HG03575 (cell line): ENCODE data around the gene HCN2.

Source experiments
- ATAC-seq: cut with Tn5 transposase; IDR thresholded peaks from one replicate; pipeline ENCODE4 v1.9.1; 2021; ENCODE audit not compliant: unreplicated experiment, insufficient number of reproducible peaks, low FRiP score; ENCODE audit errors: extremely low read depth

The HCN2 gene

DNA sequence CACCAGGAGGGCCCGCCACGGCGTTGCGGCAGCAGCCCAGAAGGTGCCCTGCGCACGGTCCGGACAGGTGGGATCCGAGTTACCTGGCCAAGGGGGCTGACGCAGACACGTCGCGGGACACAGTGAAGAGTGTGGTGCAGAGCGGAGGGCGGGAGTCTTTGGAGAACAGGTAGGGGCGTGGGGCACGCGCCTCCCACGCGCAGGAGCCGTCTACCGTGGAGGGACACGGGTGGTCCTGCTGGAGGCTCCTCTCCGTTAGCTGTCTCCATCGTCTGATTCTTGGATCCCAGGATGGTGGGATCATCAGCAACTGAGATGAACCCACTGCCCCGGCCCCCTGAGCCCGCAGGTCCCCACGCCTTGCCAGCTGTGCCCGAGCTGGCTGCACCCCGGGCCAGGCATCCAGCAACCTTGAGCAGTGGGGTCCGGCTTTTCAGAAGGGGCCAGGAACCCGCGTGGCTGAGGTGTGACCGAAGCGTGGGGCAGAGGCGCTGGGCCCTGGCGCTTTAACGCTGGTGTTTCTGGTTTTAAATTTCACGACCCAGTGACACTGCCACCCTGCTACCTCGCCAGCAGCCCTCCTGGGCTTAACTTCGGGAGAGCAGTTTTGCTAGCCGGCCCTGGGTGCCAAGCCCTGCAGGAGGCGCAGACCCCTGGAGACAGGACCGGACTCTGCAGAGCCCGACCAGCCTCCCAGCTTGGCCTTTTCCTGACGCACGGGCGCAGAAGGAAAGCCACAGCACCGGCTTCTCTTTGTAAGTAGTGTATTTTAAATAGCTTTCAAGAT, 57.3 kb downstream of the HCN2 start:
- no peak for ATAC-seq

GRCh38 chr19:647566-648284, 58.0 kb downstream of the HCN2 start:
- no peak for ATAC-seq

DNA sequence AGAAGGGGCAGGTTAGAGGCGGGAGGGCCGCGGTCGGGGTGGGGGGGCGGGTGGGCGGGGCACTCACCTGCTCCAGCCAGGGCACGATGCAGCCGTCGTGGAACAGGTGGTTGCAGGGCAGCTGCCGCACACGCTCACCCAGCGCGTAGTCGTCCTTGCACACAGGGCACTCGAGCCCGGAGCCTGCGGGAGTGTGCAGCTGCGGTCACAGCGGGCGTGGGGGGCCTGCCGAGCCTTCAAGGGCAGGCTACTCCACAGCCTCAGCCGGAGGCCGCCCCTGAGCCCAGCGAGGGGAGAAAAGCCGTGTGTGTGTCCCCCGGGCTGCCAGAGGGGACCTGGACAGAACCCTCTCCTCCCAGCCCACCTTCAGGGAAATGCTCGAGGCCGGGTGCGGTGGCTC, 58.6 kb downstream of the HCN2 start:
- ATAC-seq: no peak

DNA sequence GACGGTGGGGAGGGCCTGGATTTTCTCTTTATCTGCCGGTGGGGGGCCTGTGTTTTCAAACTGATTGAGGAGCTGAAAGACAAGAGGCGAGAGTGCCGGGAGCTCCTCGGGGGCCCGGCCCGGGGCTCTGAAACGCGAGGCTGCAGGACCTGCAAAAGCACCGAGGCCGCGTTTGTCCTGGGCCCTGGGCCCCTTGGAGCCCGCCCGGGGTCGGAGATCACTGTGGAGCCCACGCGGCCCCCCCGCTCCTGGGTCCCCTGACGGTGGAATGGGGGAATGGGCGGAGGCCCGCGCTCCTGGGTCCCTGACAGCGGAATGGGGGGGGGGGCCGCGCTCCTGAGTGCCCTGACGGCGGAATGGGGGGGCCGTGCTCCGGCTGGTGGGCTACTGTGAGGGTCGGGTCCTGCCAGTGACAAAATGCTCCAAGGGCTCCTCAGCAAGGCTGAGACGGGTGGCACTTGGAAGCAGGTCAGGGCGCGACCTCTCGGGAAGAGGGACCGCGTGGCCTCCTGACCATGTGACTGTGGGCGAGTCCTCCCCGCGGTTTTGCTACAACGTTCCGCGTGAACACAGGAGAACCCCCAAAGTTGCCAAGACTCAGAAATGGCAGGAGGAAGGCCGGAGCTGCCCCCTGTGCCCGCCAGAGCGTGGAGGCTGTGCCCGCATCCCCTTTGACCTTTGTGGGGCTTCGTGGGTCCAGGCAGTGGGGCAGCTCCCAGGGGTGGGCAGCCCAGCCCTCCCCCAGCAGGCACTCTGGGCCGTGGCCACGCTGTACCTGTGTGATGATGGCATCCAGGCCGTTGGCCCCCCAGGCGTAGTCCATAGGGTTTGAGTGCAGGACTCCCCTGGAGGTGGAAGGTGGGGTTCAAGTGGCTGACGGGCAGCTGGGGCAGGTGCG, 59.5 kb downstream of the HCN2 start:
- no peak for ATAC-seq

DNA sequence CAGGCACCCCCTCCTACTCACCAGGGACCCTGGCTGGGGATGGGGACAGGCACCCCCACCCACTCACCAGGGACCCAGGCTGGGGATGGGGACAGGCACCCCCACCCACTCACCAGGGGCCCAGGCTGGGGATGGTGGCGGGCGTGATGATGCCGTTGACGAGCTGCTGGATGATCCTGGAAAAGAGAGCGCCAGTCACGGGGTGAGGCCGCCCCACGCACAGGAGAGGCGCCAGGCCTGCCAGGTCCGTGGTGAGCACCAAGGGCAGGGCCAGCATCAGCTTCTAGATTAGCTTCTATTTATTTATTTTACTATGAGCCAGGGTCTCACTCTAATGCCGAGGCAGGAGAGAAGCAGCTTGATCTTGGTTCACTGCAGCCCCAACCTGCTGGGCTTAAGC, 60.4 kb downstream of the HCN2 start:
- no peak for ATAC-seq

DNA sequence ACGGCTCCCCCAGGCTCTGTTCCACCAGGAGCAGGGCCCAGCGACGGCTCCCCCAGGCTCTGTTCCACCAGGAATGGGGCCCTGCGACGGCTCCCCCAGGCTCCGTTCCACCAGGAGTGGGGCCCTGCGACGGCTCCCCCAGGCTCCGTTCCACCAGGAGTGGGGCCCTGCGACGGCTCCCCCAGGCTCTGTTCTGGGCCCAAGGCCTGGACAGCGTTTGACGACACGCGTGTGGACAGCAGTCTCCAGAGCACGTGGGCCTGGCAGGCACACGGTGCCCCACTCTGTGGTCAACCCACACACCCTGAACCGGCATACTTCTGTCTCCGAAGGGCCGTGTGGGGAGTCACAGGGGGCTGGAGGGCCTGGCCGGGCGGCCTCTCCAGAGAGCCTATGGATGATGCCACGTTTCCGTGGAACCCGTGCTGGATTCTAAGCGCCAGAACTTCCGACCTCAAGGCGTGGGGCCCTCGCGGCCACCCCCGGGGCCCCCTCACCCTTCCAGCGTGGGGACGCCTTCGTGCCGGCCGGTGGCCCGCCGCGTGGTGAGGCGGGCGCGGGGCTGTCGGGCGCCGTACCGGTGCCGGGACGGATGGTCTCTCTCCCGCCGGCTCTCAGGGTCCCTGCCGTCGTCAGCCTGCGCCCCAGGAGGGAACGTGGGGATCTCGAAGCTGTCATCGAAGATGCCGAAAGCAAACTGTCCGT, 61.6 kb downstream of the HCN2 start:
- ATAC-seq: no peak

GRCh38 chr19:651991-652390, 62.3 kb downstream of the HCN2 start:
- no peak for ATAC-seq

GRCh38 chr19:652467-653389, 63.0 kb downstream of the HCN2 start:
- ATAC-seq: no peak

DNA sequence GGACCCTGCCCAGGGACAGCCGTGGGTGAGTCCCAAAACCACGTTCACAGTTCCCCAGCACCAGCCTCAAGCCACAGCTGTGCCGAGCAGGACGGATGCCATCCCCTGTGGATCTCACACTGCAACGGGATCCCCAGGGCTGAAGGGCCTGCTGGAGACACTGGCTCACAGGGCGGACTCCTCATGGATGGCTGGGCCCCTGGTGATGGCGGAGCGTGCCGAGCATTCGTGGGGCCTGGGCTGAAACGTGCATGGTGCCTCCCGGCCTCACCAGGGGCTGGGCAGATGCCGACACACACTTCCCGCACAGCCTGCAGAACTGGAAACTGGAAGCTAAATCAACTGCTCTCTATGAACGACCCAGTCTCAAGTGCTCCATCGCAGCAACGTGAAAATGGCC, 63.7 kb downstream of the HCN2 start:
- ATAC-seq: no peak

DNA sequence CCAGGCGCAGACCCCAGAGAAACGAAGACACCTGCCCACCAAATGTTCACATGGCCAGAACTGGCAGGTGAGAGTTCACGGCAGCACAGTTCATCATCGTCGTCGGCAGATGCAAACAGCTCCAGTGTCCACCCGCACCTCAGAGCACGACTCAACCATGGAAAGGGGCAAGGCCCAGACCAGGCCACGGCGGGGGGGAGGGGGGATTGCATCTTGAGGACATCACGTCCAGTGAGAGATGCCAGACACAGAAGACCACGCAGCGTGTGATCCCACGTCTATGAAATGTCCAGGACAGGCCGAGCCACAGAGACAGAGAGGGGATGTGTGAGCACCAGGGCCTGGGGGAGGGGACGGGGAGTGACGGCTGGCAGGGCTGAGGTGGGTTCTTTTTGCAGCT, 66.0 kb downstream of the HCN2 start:
- ATAC-seq: no peak

DNA sequence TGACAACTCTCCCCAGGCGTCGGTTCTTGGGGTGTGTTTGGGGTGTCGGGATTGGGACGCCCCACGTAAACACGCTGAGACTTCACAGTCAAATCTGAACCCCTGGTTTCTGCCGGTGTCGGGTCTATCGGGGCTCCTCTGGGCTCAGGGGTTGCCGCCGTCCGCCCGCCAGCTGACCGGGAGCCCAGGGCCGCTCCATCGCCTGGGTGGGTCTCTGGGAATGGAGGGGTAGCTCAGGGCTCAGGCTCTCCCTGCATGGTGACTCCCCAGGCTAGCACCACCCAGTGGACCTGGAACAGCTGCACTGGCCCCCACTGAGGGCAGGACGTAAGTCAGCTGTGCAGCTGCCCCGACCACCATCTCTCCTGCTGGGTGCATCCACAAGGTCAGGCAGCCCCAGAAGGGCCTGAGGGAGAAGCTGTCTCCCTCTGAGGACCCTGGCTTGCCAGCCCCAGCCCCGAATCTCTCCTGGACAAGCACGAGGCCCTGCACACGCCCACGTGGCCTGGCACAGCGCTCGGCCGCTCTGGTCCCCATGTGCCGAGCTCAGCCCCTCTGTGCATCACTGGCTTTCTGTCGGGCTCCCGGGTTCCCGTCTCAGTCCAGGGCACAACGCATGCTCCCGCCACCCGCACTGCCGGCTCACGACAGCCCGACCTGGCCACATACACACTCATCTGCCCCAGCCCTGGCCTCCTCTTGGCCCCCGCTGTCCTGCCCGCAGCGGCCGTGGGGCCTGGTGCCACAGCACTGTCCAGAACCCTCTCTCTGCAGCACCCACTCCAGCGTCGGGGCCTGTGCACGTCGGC, 67.3 kb downstream of the HCN2 start:
- no peak for ATAC-seq

GRCh38 chr19:657611-658010, 67.9 kb downstream of the HCN2 start:
- no peak for ATAC-seq

GRCh38 chr19:658059-658839, 68.6 kb downstream of the HCN2 start:
- no peak for ATAC-seq

DNA sequence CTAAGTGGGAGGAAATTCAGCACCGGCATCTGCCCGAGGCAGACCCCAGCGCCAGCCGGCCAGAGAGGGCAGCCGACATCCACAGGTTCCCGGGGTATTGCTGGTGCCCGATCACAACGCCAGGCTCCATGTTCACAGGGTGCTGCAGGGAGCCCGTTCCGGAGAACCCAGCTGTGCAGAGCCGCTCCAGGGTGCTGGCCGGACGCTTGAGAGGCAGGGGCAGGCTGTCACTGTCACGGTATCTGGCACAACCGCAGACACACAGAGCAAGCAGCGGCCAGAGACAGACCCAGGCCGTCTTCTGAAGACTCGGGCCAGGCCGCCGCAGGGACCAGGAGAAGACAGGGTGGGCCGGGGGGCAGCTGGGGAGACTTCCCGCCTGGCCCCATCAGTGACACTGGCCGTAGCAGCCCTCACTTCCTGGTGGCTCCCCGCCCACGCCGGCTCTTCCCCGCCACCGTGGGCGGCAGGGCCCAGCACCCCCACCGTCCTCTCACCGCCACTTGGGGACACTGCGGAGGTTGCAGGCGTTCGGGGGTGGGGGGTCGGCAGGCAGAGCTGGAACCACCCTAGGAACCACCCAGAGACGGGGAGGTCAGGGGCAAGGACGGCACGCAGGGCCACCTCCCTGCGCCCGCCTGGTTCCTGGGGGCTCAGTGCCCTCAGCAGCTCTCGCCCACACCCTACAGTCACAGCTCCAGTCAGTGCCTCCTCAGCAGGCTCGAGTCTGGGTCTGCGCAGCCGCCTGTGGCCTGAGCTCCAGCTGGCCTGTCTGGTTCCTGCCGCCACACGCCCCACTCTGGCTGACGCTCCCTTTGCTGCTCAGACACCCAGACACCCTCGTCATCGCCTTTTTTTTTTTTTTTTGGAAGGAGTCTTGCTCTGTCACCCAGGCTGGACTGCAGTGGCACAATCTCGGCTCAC, 69.5 kb downstream of the HCN2 start:
- ATAC-seq: no peak

GRCh38 chr19:660793-661426, 71.2 kb downstream of the HCN2 start:
- ATAC-seq: no peak
